GM23338 (cell line): ENCODE data around the gene HELB. TPM values are rescaled to one million over a fixed set of nuclear protein-coding genes. Genes with fewer than 3 reads are reported as not detected.

Source experiments
- ATAC-seq: fragments of 200-7000 bp; cut with Tn5 transposase; 3 replicates; pipeline ENCODE4 v1.9.1; 2020
- DNase-seq: peaks from one replicate; pipeline ENCODE4 v3.0.0-alpha.2; 2015; ENCODE audit warnings: low spot score
- H2AFZ ChIP-seq: fragments of 200-600 bp; sonication (generic); 2 replicates; pipeline ENCODE4 v1.8.0; 2016; ENCODE audit warnings: antibody characterized with exemption, mild to moderate bottlenecking, moderate library complexity
- H3F3A ChIP-seq: fragments of 200-600 bp; sonication (generic); replicated peaks from 2 replicates; pipeline ENCODE4 v1.8.0; 2017; ENCODE audit warnings: antibody characterized with exemption, mixed run types, low read depth
- H3K27ac ChIP-seq: fragments of 200-600 bp; sonication (generic); 2 replicates; pipeline ENCODE4 v1.6.1; 2016; ENCODE audit warnings: low read depth
- H3K27me3 ChIP-seq: fragments of 200-600 bp; sonication (generic); 2 replicates; pipeline ENCODE4 v1.8.0; 2016; ENCODE audit warnings: mild to moderate bottlenecking, mixed run types, moderate library complexity; ENCODE audit not compliant: insufficient read depth
- H3K36me3 ChIP-seq: fragments of 200-600 bp; sonication (generic); 2 replicates; pipeline ENCODE4 v1.8.0; 2016; ENCODE audit warnings: mild to moderate bottlenecking; ENCODE audit not compliant: insufficient read depth
- H3K4me1 ChIP-seq: fragments of 200-600 bp; sonication (generic); 2 replicates; pipeline ENCODE4 v1.8.0; 2016; ENCODE audit warnings: mild to moderate bottlenecking, moderate library complexity; ENCODE audit not compliant: insufficient read depth
- H3K4me2 ChIP-seq: fragments of 200-600 bp; sonication (generic); 2 replicates; pipeline ENCODE4 v1.7.1; 2017; ENCODE audit warnings: mixed run types
- H3K4me3 ChIP-seq: fragments of 200-600 bp; sonication (generic); 2 replicates; pipeline ENCODE4 v1.6.1; 2016; ENCODE audit warnings: mixed run types
- H3K79me2 ChIP-seq: fragments of 200-600 bp; sonication (generic); replicated peaks from 2 replicates; pipeline ENCODE4 v1.8.0; 2017; ENCODE audit warnings: mild to moderate bottlenecking; ENCODE audit not compliant: insufficient read depth
- H3K9me2 ChIP-seq: fragments of 200-600 bp; sonication (generic); 2 replicates; pipeline ENCODE4 v1.8.0; 2017; ENCODE audit not compliant: insufficient read depth
- H4K20me1 ChIP-seq: fragments of 200-600 bp; sonication (generic); replicated peaks from 2 replicates; pipeline ENCODE4 v1.8.0; 2017; ENCODE audit warnings: mild to moderate bottlenecking; ENCODE audit not compliant: insufficient read depth
- H3K27ac Mint-ChIP-seq: 2 replicates; pipeline ENCODE4 v1.8.0; 2020; ENCODE audit warnings: inconsistent platforms, mild to moderate bottlenecking, moderate library complexity, mixed read lengths
- H3K27me3 Mint-ChIP-seq: 3 replicates; pipeline ENCODE4 v1.8.0; 2022; ENCODE audit warnings: low read depth, mild to moderate bottlenecking, moderate library complexity, mixed read lengths, inconsistent platforms; ENCODE audit not compliant: insufficient read depth, poor library complexity
- H3K36me3 Mint-ChIP-seq: 3 replicates; pipeline ENCODE4 v1.8.0; 2021; ENCODE audit warnings: low read depth, mild to moderate bottlenecking, inconsistent platforms, moderate library complexity, mixed read lengths
- H3K4me1 Mint-ChIP-seq: 3 replicates; pipeline ENCODE4 v1.8.0; 2020; ENCODE audit warnings: mild to moderate bottlenecking, inconsistent platforms, mixed read lengths
- H3K4me3 Mint-ChIP-seq: 3 replicates; pipeline ENCODE4 v1.8.0; 2021; ENCODE audit warnings: moderate library complexity, mild to moderate bottlenecking, inconsistent platforms, mixed read lengths
- H3K9me3 Mint-ChIP-seq: 3 replicates; pipeline ENCODE4 v1.8.0; 2020; ENCODE audit warnings: moderate library complexity, mild to moderate bottlenecking, inconsistent platforms, mixed read lengths
- CREB1 ChIP-seq: fragments of 250-450 bp; sonication (Bioruptor Pico); IDR thresholded peaks from 2 replicates; pipeline ENCODE4 v1.5.0; 2020; ENCODE audit warnings: low read depth, mild to moderate bottlenecking, moderate library complexity
- CTCF ChIP-seq, 2 experiments: fragments of 200-600 bp in 1 of 2; sonication (generic) in 1 of 2; conservative IDR thresholded peaks; 2 replicates each; pipeline versions ENCODE4 v1.5.1 to v1.6.1; 2016 to 2017; ENCODE audit warnings: antibody characterized with exemption in 2 of 2, low read depth in 2 of 2, mild to moderate bottlenecking in 2 of 2, moderate library complexity in 1 of 2
- EZH2 ChIP-seq: fragments of 200-600 bp; sonication (generic); IDR thresholded peaks from one replicate; pipeline ENCODE4 v1.8.0; 2017; ENCODE audit warnings: antibody characterized with exemption, mild to moderate bottlenecking, low read depth; ENCODE audit not compliant: unreplicated experiment
- JUNB ChIP-seq: IDR thresholded peaks from one replicate; pipeline ENCODE4 v1.6.1; 2016; ENCODE audit warnings: antibody characterized with exemption; ENCODE audit not compliant: unreplicated experiment
- STAT1 ChIP-seq: IDR thresholded peaks from one replicate; pipeline ENCODE4 v1.6.1; 2016; ENCODE audit warnings: antibody characterized with exemption; ENCODE audit not compliant: unreplicated experiment
- ZNF114 ChIP-seq: fragments of 250-450 bp; sonication (Bioruptor Pico); IDR thresholded peaks from 2 replicates; pipeline ENCODE4 v1.5.0; 2020; ENCODE audit warnings: mild to moderate bottlenecking, moderate library complexity
- ZNF331 ChIP-seq: fragments of 250-450 bp; sonication (Bioruptor Pico); IDR thresholded peaks from 2 replicates; pipeline ENCODE4 v1.5.0; 2020; ENCODE audit warnings: low read depth, mild to moderate bottlenecking, moderate library complexity
- ZNF462 ChIP-seq: fragments of 250-450 bp; sonication (Bioruptor Pico); IDR thresholded peaks from 2 replicates; pipeline ENCODE4 v1.5.0; 2020; ENCODE audit warnings: mild to moderate bottlenecking, moderate library complexity
- polyA plus RNA-seq: library from polyadenylated mRNA; unstranded; fragments of >200 nt; fragmentation: Nextera tagmentation; extraction: Ambion mirVana; gene quantifications from 2 replicates; pipeline ENCODE4 v1.2.1, GENCODE V29; 2016
- total RNA-seq: library from RNA; depleted of rRNA; stranded (reverse); fragments of >200 nt; shearing (Covaris generic); gene quantifications from 2 replicates; pipeline ENCODE4 v1.2.3, GENCODE V29; 2014

Gene HELB
- total and polyA plus RNA-seq, 2 experiments from 2014 or later, result 3.1 to 18.2 TPM

GRCh38 chr12:66331814-66332213 is 29.5 kb downstream of the HELB start:
- no peaks in the 10 kb centered on the region for H3K4me1 ChIP-seq
- no peak overlapping the region for H3K4me3 ChIP-seq
- H3K36me3 Mint-ChIP-seq, result peaks cover 3% of the 10 kb centered on the region; the same call in 1 of the 3 replicates
- ATAC-seq (no peak), DNase-seq (no peak)
- H3K9me2 ChIP-seq, result 0 out of 2 replicates have a peak, but pooled peaks cover 2% of the 10 kb centered on the region
- TF ChIP-seq EZH2, result no peak
- TF ChIP-seq ZNF462 (CRISPR knock-in tag), result no peak
- no peak for TF ChIP-seq CREB1 (CRISPR knock-in tag)
- no peak for TF ChIP-seq ZNF331 (CRISPR knock-in tag)
- TF ChIP-seq ZNF114, result no peak
- TF ChIP-seq STAT1, result no peak
- no peak for TF ChIP-seq JUNB
- TF ChIP-seq CTCF (conservative IDR thresholded peaks at IDR 0.05; ENCODE audit: low read depth in 2 of 2), result no peak
- H3K9me3 Mint-ChIP-seq, result no peaks in the 10 kb centered on the region
- H3K27me3 Mint-ChIP-seq, result peaks cover 3% of the 10 kb centered on the region
- H3K27me3 ChIP-seq, result no peaks in the 10 kb centered on the region
- H3K4me1 Mint-ChIP-seq, result no peaks in the 10 kb centered on the region
- no peaks in the 10 kb centered on the region for H4K20me1 ChIP-seq
- H3F3A ChIP-seq, result no peaks in the 10 kb centered on the region
- no peak overlapping the region for H3K4me3 Mint-ChIP-seq
- H3K27ac Mint-ChIP-seq, result no peak overlapping the region
- H3K36me3 ChIP-seq, result no peaks in the 10 kb centered on the region
- H3K79me2 ChIP-seq, result no peaks in the 10 kb centered on the region
- H2AFZ ChIP-seq, result no peak overlapping the region
- no peak overlapping the region for H3K4me2 ChIP-seq
- no peak overlapping the region; the same call in 1 of the 2 replicates for H3K27ac ChIP-seq
